SHP77 (cell line): ENCODE measurements around the gene MAGI2.

ENCODE experiments used
- DNase-seq, 2 experiments: peaks; one replicate each; lab custom pipeline; 2025; lab: John Stamatoyannopoulos, UW

The MAGI2 gene

GRCh38 chr7:79302293-79302692 lies 151.2 kb downstream of the MAGI2 start:
- no peak for DNase-seq

GRCh38 chr7:79301419-79301818 lies 152.0 kb downstream of the MAGI2 start:
- DNase-seq, result no peak

GRCh38 chr7:79300573-79300972 lies 152.9 kb downstream of the MAGI2 start:
- DNase-seq, result no peak

GRCh38 chr7:79298145-79298760 lies 155.2 kb downstream of the MAGI2 start:
- DNase-seq, result peak; percentile 22 to 33

GRCh38 chr7:79296553-79297320 lies 156.7 kb downstream of the MAGI2 start:
- no peak for DNase-seq

GRCh38 chr7:79293655-79294142 lies 159.8 kb downstream of the MAGI2 start:
- peak; percentile 74 to 88 for DNase-seq

- no peak for DNase-seq
Measured at GRCh38 chr7:79292834-79293233, 160.6 kb downstream of the MAGI2 start.

GRCh38 chr7:79291498-79291865 lies 162.0 kb downstream of the MAGI2 start:
- DNase-seq, result no peak

GRCh38 chr7:79290841-79291497 lies 162.5 kb downstream of the MAGI2 start:
- DNase-seq, result no peak

- no peak for DNase-seq
Measured at GRCh38 chr7:79290398-79290797, 163.1 kb downstream of the MAGI2 start.

GRCh38 chr7:79288655-79289054 lies 164.8 kb downstream of the MAGI2 start:
- DNase-seq, result no peak

- DNase-seq, result no peak
Measured at GRCh38 chr7:79287981-79288380, 165.5 kb downstream of the MAGI2 start.

- no peak for DNase-seq
Measured at GRCh38 chr7:79286181-79286580, 167.3 kb downstream of the MAGI2 start.

GRCh38 chr7:79285756-79286155 lies 167.7 kb downstream of the MAGI2 start:
- DNase-seq, result no peak

GRCh38 chr7:79284211-79284610 lies 169.3 kb downstream of the MAGI2 start:
- no peak for DNase-seq

- no peak for DNase-seq
Measured at GRCh38 chr7:79282882-79283602, 170.4 kb downstream of the MAGI2 start.

- DNase-seq, result peak; percentile 8 to 37
Measured at GRCh38 chr7:79282070-79282694, 171.3 kb downstream of the MAGI2 start.

- no peak for DNase-seq
Measured at GRCh38 chr7:79281426-79281825, 172.0 kb downstream of the MAGI2 start.

GRCh38 chr7:79272938-79273337 lies 180.5 kb downstream of the MAGI2 start:
- no peak for DNase-seq

- DNase-seq, result peak; percentile 35 to 55
Measured at GRCh38 chr7:79272066-79272669, 181.3 kb downstream of the MAGI2 start.

GRCh38 chr7:79268730-79269129 lies 184.7 kb downstream of the MAGI2 start:
- DNase-seq, result no peak
